ENCODE data around the gene CRTAP.
"Not testable (repeated sequence)": the region's sequence is repeated elsewhere in the genome, so short reads cannot be mapped to it uniquely, and the experiment has no call there.

Gene CRTAP

DNA sequence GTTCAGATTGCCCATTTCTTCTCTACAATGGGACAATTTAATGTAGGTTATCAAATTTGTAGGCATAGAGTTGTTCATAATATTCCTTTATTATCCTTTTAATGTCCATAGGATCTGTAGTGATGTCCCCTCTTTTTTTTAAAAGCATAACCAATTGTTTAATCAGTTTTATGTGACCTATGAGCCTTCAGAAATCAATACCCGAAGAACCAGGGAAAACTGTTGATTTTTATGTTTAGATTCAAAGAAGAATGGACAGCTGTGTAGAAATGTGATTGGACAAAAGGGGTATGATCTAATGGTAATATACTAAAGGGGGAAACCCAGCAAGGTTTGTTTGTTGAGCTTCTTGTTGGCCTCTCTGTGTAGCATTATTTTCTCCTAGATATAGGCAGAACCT lies 65.3 kb downstream of the CRTAP start:
- no peak overlapping the region for H3K4me3 ChIP-seq (replicated peaks; ENCODE audit: insufficient read depth, low read length)
- H3K27me3 ChIP-seq (ENCODE audit: insufficient read depth, poor library complexity, severe bottlenecking): no peaks in the 10 kb centered on the region
- H3K27ac ChIP-seq (replicated peaks): no peak overlapping the region
- no peak for DNase-seq (ENCODE audit: low read depth in 1 of 2, low spot score in 1 of 2)
- no peak for TF ChIP-seq GABPA (IDR thresholded peaks at IDR 0.05; ENCODE audit: low read depth)
- no peak for TF ChIP-seq POLR2AphosphoS5 (IDR thresholded peaks at IDR 0.05; ENCODE audit: low read depth)
- TF ChIP-seq, protein P1, sequence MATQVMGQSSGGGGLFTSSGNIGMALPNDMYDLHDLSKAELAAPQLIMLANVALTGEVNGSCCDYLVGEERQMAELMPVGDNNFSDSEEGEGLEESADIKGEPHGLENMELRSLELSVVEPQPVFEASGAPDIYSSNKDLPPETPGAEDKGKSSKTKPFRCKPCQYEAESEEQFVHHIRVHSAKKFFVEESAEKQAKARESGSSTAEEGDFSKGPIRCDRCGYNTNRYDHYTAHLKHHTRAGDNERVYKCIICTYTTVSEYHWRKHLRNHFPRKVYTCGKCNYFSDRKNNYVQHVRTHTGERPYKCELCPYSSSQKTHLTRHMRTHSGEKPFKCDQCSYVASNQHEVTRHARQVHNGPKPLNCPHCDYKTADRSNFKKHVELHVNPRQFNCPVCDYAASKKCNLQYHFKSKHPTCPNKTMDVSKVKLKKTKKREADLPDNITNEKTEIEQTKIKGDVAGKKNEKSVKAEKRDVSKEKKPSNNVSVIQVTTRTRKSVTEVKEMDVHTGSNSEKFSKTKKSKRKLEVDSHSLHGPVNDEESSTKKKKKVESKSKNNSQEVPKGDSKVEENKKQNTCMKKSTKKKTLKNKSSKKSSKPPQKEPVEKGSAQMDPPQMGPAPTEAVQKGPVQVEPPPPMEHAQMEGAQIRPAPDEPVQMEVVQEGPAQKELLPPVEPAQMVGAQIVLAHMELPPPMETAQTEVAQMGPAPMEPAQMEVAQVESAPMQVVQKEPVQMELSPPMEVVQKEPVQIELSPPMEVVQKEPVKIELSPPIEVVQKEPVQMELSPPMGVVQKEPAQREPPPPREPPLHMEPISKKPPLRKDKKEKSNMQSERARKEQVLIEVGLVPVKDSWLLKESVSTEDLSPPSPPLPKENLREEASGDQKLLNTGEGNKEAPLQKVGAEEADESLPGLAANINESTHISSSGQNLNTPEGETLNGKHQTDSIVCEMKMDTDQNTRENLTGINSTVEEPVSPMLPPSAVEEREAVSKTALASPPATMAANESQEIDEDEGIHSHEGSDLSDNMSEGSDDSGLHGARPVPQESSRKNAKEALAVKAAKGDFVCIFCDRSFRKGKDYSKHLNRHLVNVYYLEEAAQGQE (IDR thresholded peaks at IDR 0.05; ENCODE audit: insufficient replicate concordance, low read depth): no peak
- no peak for TF ChIP-seq SPI1 (IDR thresholded peaks at IDR 0.05; ENCODE audit: borderline replicate concordance, low read depth)
- TF ChIP-seq, protein P2, sequence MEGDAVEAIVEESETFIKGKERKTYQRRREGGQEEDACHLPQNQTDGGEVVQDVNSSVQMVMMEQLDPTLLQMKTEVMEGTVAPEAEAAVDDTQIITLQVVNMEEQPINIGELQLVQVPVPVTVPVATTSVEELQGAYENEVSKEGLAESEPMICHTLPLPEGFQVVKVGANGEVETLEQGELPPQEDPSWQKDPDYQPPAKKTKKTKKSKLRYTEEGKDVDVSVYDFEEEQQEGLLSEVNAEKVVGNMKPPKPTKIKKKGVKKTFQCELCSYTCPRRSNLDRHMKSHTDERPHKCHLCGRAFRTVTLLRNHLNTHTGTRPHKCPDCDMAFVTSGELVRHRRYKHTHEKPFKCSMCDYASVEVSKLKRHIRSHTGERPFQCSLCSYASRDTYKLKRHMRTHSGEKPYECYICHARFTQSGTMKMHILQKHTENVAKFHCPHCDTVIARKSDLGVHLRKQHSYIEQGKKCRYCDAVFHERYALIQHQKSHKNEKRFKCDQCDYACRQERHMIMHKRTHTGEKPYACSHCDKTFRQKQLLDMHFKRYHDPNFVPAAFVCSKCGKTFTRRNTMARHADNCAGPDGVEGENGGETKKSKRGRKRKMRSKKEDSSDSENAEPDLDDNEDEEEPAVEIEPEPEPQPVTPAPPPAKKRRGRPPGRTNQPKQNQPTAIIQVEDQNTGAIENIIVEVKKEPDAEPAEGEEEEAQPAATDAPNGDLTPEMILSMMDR (IDR thresholded peaks at IDR 0.05; ENCODE audit: insufficient read depth, low read length): no peak

DNA sequence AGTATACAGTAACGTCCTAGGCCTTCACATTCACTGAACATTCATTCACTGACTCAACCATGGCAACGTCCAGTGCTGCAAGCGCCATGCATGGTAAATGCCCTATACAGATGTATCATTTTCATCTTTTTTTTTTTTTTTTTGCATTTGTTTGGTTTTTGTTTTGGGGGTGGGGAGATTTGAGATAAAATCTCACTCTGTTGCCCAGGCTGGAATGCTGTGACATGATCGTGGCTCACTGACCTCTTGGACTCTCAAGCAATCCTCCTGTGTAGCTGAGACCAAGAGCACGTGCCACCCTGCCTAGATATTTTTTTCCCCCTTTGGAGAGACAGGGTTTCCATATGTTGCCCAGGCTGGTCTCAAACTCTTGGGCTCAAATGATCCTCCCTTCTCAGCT lies 67.4 kb downstream of the CRTAP start:
- no peak for DNase-seq (ENCODE audit: low read depth in 1 of 2, low spot score in 1 of 2)
- Histone ChIP-seq H3K27me3 (ENCODE audit: insufficient read depth, poor library complexity, severe bottlenecking) (no peaks in the 10 kb centered on the region), H3K27ac (replicated peaks) (no peak overlapping the region), H3K4me3 (replicated peaks; ENCODE audit: insufficient read depth, low read length) (no peak overlapping the region)
- TF ChIP-seq POLR2AphosphoS5 (IDR thresholded peaks at IDR 0.05; ENCODE audit: low read depth) (no peak), SPI1 (IDR thresholded peaks at IDR 0.05; ENCODE audit: borderline replicate concordance, low read depth) (no peak), GABPA (IDR thresholded peaks at IDR 0.05; ENCODE audit: low read depth) (no peak)
- TF ChIP-seq, protein P2 (IDR thresholded peaks at IDR 0.05; ENCODE audit: insufficient read depth, low read length): no peak
- TF ChIP-seq, protein P1 (IDR thresholded peaks at IDR 0.05; ENCODE audit: insufficient replicate concordance, low read depth): no peak

DNA sequence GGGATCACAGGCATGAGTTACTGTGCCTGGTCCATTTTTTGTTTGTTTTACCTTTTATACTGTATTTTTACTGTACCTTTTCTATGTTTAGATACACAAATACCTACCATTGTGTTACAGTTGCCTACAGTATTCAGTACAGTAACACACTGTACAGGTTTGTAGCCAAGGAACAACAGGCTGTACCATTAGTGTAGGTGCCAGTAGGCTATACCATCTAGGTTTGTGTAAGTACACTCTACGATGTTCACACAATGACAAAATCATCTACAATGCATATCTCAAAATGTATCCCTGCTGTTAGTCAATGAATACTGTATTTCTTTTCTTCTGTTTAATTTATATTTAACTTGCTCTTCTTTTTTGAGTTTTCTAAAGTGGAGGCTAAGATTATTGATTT lies 67.8 kb downstream of the CRTAP start:
- H3K4me3 ChIP-seq (replicated peaks; ENCODE audit: insufficient read depth, low read length); H3K27me3 ChIP-seq (ENCODE audit: insufficient read depth, poor library complexity, severe bottlenecking); DNase-seq (ENCODE audit: low read depth in 1 of 2, low spot score in 1 of 2); H3K27ac ChIP-seq (replicated peaks): not testable (repeated sequence)

DNA sequence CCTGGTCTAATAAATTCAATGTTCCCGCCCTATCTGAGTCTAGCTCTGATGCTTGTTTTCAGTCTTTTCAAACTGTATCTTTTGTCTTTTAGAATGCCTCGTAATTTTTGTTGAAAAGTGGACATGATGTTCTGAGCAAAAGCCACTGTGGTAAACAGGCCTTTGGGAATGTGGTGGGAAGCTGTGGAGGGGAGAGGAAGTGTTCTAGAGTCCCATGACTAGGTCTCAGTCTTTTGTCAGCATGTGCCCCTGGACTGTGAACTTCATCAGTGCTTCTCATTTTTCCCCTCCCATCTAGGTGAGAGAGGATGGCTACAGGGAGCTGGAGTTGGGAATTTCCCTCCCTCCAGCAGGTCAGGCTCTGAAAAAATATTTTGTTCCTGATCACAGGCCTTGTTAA lies 71.0 kb downstream of the CRTAP start:
- no peak overlapping the region for H3K4me3 ChIP-seq (replicated peaks; ENCODE audit: insufficient read depth, low read length)
- H3K27ac ChIP-seq (replicated peaks): no peak overlapping the region
- no peaks in the 10 kb centered on the region for H3K27me3 ChIP-seq (ENCODE audit: insufficient read depth, poor library complexity, severe bottlenecking)
- TF ChIP-seq POLR2AphosphoS5 (IDR thresholded peaks at IDR 0.05; ENCODE audit: low read depth) (no peak), GABPA (IDR thresholded peaks at IDR 0.05; ENCODE audit: low read depth) (no peak), SPI1 (IDR thresholded peaks at IDR 0.05; ENCODE audit: borderline replicate concordance, low read depth) (no peak)
- TF ChIP-seq, protein P1 (IDR thresholded peaks at IDR 0.05; ENCODE audit: insufficient replicate concordance, low read depth): no peak
- no peak for DNase-seq (ENCODE audit: low read depth in 1 of 2, low spot score in 1 of 2)
